ENCODE measurements around the gene PANX2.

PANX2 gene

GRCh38 chr22:50209893-50210292 is 39.4 kb downstream of the PANX2 start:
- CTCF ChIA-PET, result no interaction called here
- no peak overlapping the region for H3K4me3 Mint-ChIP-seq

GRCh38 chr22:50210378-50211139 is 40.0 kb downstream of the PANX2 start:
- DNase-seq, result no peak
- CTCF ChIA-PET, result interaction anchor here (1.7 to 3.2 kb wide), 2 partner anchors 9 to 62 kb away, joined by 5 to 12 read pairs; no protein-coding TSS in a partner anchor
- Mint-ChIP-seq H3K27me3 (no peaks in the 10 kb centered on the region), H3K27ac (no peak overlapping the region), H3K4me3 (no peak overlapping the region), H3K4me1 (peaks cover 4% of the 10 kb centered on the region), H3K36me3 (peaks cover 36% of the 10 kb centered on the region), H3K9me3 (no peaks in the 10 kb centered on the region)

More at GRCh38 chr22:50209893-50210292, 39.4 kb downstream of the PANX2 start:
- DNase-seq, result peak; percentile 82
- Mint-ChIP-seq H3K27ac (no peak overlapping the region), H3K27me3 (no peaks in the 10 kb centered on the region), H3K9me3 (no peaks in the 10 kb centered on the region), H3K4me1 (peaks cover 7% of the 10 kb centered on the region), H3K36me3 (peaks cover 35% of the 10 kb centered on the region)

- peaks cover 4% of the 10 kb centered on the region for H3K4me1 Mint-ChIP-seq
- H3K36me3 Mint-ChIP-seq, result peaks cover 41% of the 10 kb centered on the region
- no peak overlapping the region for H3K27ac Mint-ChIP-seq
Measured at GRCh38 chr22:50211147-50211546, 40.6 kb downstream of the PANX2 start.

GRCh38 chr22:50213263-50213662 is 42.7 kb downstream of the PANX2 start:
- Mint-ChIP-seq H3K9me3 (no peaks in the 10 kb centered on the region), H3K36me3 (peaks cover 43% of the 10 kb centered on the region), H3K27me3 (no peaks in the 10 kb centered on the region), H3K27ac (no peak overlapping the region), H3K4me3 (no peak overlapping the region), H3K4me1 (peaks cover 4% of the 10 kb centered on the region)
- CTCF ChIA-PET, result interaction anchor here (1.5 to 3.2 kb wide), 2 partner anchors 63 to 65 kb away, joined by 3 to 12 read pairs; no protein-coding TSS in a partner anchor
- no peak for DNase-seq

More at GRCh38 chr22:50211147-50211546, 40.6 kb downstream of the PANX2 start:
- Mint-ChIP-seq H3K4me3 (no peak overlapping the region), H3K9me3 (no peaks in the 10 kb centered on the region), H3K27me3 (no peaks in the 10 kb centered on the region)
- CTCF ChIA-PET, result interaction anchor here (1.7 to 3.2 kb wide), 2 partner anchors 9 to 63 kb away, joined by 5 to 12 read pairs; no protein-coding TSS in a partner anchor
- no peak for DNase-seq

- DNase-seq, result no peak
- Mint-ChIP-seq H3K27ac (no peak overlapping the region), H3K9me3 (no peaks in the 10 kb centered on the region), H3K27me3 (no peaks in the 10 kb centered on the region), H3K4me3 (no peak overlapping the region), H3K4me1 (no peaks in the 10 kb centered on the region), H3K36me3 (peaks cover 47% of the 10 kb centered on the region)
- CTCF ChIA-PET, result interaction anchor here (1.0 kb wide), 1 partner anchor 9 kb away, joined by 4 read pairs; no protein-coding TSS in a partner anchor
Measured at GRCh38 chr22:50215297-50216054, 44.9 kb downstream of the PANX2 start.

GRCh38 chr22:50216055-50216683 is 45.6 kb downstream of the PANX2 start:
- Mint-ChIP-seq H3K4me1 (no peaks in the 10 kb centered on the region), H3K27me3 (no peaks in the 10 kb centered on the region), H3K9me3 (no peaks in the 10 kb centered on the region), H3K27ac (no peak overlapping the region), H3K36me3 (peaks cover 52% of the 10 kb centered on the region), H3K4me3 (no peak overlapping the region)
- DNase-seq, result no peak
- CTCF ChIA-PET, result no interaction called here

- Mint-ChIP-seq H3K27me3 (no peaks in the 10 kb centered on the region), H3K27ac (no peak overlapping the region), H3K4me1 (no peaks in the 10 kb centered on the region), H3K36me3 (peaks cover 52% of the 10 kb centered on the region), H3K4me3 (no peak overlapping the region), H3K9me3 (no peaks in the 10 kb centered on the region)
- DNase-seq, result no peak
- CTCF ChIA-PET, result no interaction called here
Measured at GRCh38 chr22:50216684-50217520, 46.4 kb downstream of the PANX2 start.

- CTCF ChIA-PET, result no interaction called here
- Mint-ChIP-seq H3K27me3 (no peaks in the 10 kb centered on the region), H3K27ac (no peak overlapping the region), H3K36me3 (peaks cover 49% of the 10 kb centered on the region), H3K4me3 (no peak overlapping the region), H3K4me1 (no peaks in the 10 kb centered on the region), H3K9me3 (no peaks in the 10 kb centered on the region)
- DNase-seq, result no peak
Measured at GRCh38 chr22:50217543-50218152, 47.1 kb downstream of the PANX2 start.

- no peak overlapping the region for H3K27ac Mint-ChIP-seq
- DNase-seq, result no peak
Measured at GRCh38 chr22:50218153-50218995, 47.8 kb downstream of the PANX2 start.

GRCh38 chr22:50218996-50219727 is 48.6 kb downstream of the PANX2 start:
- no peaks in the 10 kb centered on the region for H3K4me1 Mint-ChIP-seq
- H3K9me3 Mint-ChIP-seq, result no peaks in the 10 kb centered on the region
- H3K27ac Mint-ChIP-seq, result no peak overlapping the region
- DNase-seq, result no peak
- H3K36me3 Mint-ChIP-seq, result peaks cover 48% of the 10 kb centered on the region
- no peak overlapping the region for H3K4me3 Mint-ChIP-seq
- CTCF ChIA-PET, result interaction anchor here (1.0 kb wide), 1 partner anchor 10 kb away, joined by 3 read pairs; no protein-coding TSS in a partner anchor
- no peaks in the 10 kb centered on the region for H3K27me3 Mint-ChIP-seq

More at GRCh38 chr22:50218153-50218995, 47.8 kb downstream of the PANX2 start:
- CTCF ChIA-PET, result interaction anchor here (1.0 kb wide), 1 partner anchor 9 kb away, joined by 3 read pairs; no protein-coding TSS in a partner anchor
- H3K36me3 Mint-ChIP-seq, result peaks cover 50% of the 10 kb centered on the region
- no peaks in the 10 kb centered on the region for H3K4me1 Mint-ChIP-seq
- no peaks in the 10 kb centered on the region for H3K27me3 Mint-ChIP-seq
- H3K9me3 Mint-ChIP-seq, result no peaks in the 10 kb centered on the region
- H3K4me3 Mint-ChIP-seq, result no peak overlapping the region

GRCh38 chr22:50219800-50220602 is 49.5 kb downstream of the PANX2 start:
- H3K4me3 Mint-ChIP-seq, result no peak overlapping the region
- H3K27ac Mint-ChIP-seq, result no peak overlapping the region
- no peak for DNase-seq
- no peaks in the 10 kb centered on the region for H3K9me3 Mint-ChIP-seq
- no peaks in the 10 kb centered on the region for H3K4me1 Mint-ChIP-seq
- CTCF ChIA-PET, result interaction anchor here (1.6 kb wide), 1 partner anchor 19 kb away, joined by 3 read pairs; no protein-coding TSS in a partner anchor
- no peaks in the 10 kb centered on the region for H3K27me3 Mint-ChIP-seq
- H3K36me3 Mint-ChIP-seq, result peaks cover 47% of the 10 kb centered on the region
